ENCODE data around the gene MACROD2. TPM values are rescaled to one million over a fixed set of nuclear protein-coding genes. Genes with fewer than 3 reads are reported as not detected.

The MACROD2 gene
- total RNA-seq, 2 donors from 2014 or later = 8.3 to 21.8 TPM

- no peak overlapping the region for H3K4me3 ChIP-seq
- DNase-seq = no peak
These were observed 967.9 kb downstream of the MACROD2 start for GRCh38 chr20:14963262-14963663.

GRCh38 chr20:14966203-14966602 lies 970.9 kb downstream of the MACROD2 start:
- TF ChIP-seq CTCF (IDR thresholded peaks at IDR 0.05) (no peak), POLR2A (IDR thresholded peaks at IDR 0.05) (no peak)
- DNase-seq (no peak), ATAC-seq (no peak)
- no peaks in the 10 kb centered on the region for H3K9me3 ChIP-seq
- no peaks in the 10 kb centered on the region for H3K36me3 ChIP-seq (replicated peaks in 1 of 2; ENCODE audit: insufficient read depth in 1 of 2, low read depth in 2 of 2)
- H3K27me3 ChIP-seq = no peaks in the 10 kb centered on the region
- H3K4me3 ChIP-seq = no peak overlapping the region
- intact Hi-C loops (cut with DNase I) = no loop called here
- WGBS, 2 donors = 88 to 90% methylated on average over 3 of the region's 3 CpGs
- H3K27ac ChIP-seq = no peak overlapping the region
- H3K4me1 ChIP-seq = no peaks in the 10 kb centered on the region

More at GRCh38 chr20:14963262-14963663, 967.9 kb downstream of the MACROD2 start:
- 23 to 27% methylated on average over 3 of the region's 3 CpGs for WGBS, 2 donors
- Histone ChIP-seq H3K27ac (no peak overlapping the region), H3K27me3 (no peaks in the 10 kb centered on the region), H3K4me1 (no peaks in the 10 kb centered on the region), H3K36me3 (replicated peaks in 1 of 2; ENCODE audit: insufficient read depth in 1 of 2, low read depth in 2 of 2) (no peaks in the 10 kb centered on the region), H3K9me3 (no peaks in the 10 kb centered on the region)
- TF ChIP-seq CTCF (IDR thresholded peaks at IDR 0.05) (no peak), POLR2A (IDR thresholded peaks at IDR 0.05) (no peak)
- intact Hi-C loops (cut with DNase I) = no loop called here
- ATAC-seq = no peak

- TF ChIP-seq POLR2A (IDR thresholded peaks at IDR 0.05) (no peak), CTCF (IDR thresholded peaks at IDR 0.05) (no peak)
- Histone ChIP-seq H3K27ac (no peak overlapping the region), H3K36me3 (replicated peaks in 1 of 2; ENCODE audit: insufficient read depth in 1 of 2, low read depth in 2 of 2) (no peaks in the 10 kb centered on the region), H3K9me3 (no peaks in the 10 kb centered on the region), H3K4me1 (no peaks in the 10 kb centered on the region), H3K4me3 (no peak overlapping the region), H3K27me3 (no peaks in the 10 kb centered on the region)
- DNase-seq (no peak), ATAC-seq (no peak)
- intact Hi-C loops (cut with DNase I) = no loop called here
These were observed 971.5 kb downstream of the MACROD2 start for GRCh38 chr20:14966808-14967207.

- WGBS, 2 donors = 74 to 87% methylated on average over 1 of the region's 1 CpG
- no peaks in the 10 kb centered on the region for H3K27me3 ChIP-seq
- H3K4me3 ChIP-seq = no peak overlapping the region
- no peaks in the 10 kb centered on the region for H3K4me1 ChIP-seq
- TF ChIP-seq CTCF (IDR thresholded peaks at IDR 0.05) = no peak
- no peak for TF ChIP-seq POLR2A (IDR thresholded peaks at IDR 0.05)
- no peak overlapping the region for H3K27ac ChIP-seq
- ATAC-seq (no peak), DNase-seq (no peak)
- no peaks in the 10 kb centered on the region for H3K36me3 ChIP-seq (replicated peaks in 1 of 2; ENCODE audit: insufficient read depth in 1 of 2, low read depth in 2 of 2)
- H3K9me3 ChIP-seq = no peaks in the 10 kb centered on the region
- intact Hi-C loops (cut with DNase I) = no loop called here
These were observed 976.9 kb downstream of the MACROD2 start for GRCh38 chr20:14972256-14972655.

GRCh38 chr20:14972690-14973089 lies 977.4 kb downstream of the MACROD2 start:
- no peak overlapping the region for H3K4me3 ChIP-seq
- no peak for TF ChIP-seq POLR2A (IDR thresholded peaks at IDR 0.05)
- no peak for TF ChIP-seq CTCF (IDR thresholded peaks at IDR 0.05)
- H3K36me3 ChIP-seq (replicated peaks in 1 of 2; ENCODE audit: insufficient read depth in 1 of 2, low read depth in 2 of 2) = no peaks in the 10 kb centered on the region
- ATAC-seq (no peak), DNase-seq (no peak)
- 91 to 94% methylated on average over 2 of the region's 2 CpGs for WGBS, 2 donors
- H3K27me3 ChIP-seq = no peaks in the 10 kb centered on the region
- intact Hi-C loops (cut with DNase I) = no loop called here
- no peaks in the 10 kb centered on the region for H3K4me1 ChIP-seq
- H3K9me3 ChIP-seq = no peaks in the 10 kb centered on the region
- H3K27ac ChIP-seq = no peak overlapping the region

All from body of pancreas (tissue), 4 donors.